Coronary artery (tissue), 2 donors: ENCODE results near the gene PLA2G4D.

Source experiments
- DNase-seq: peaks from one replicate; pipeline ENCODE4 v3.0.0-alpha.2; 2017; ENCODE audit warnings: low spot score
- H3K27ac ChIP-seq, 2 donors: fragments of 200-600 bp; sonication (generic); one replicate each; pipeline ENCODE4 v1.5.1; 2016 to 2019
- H3K4me3 ChIP-seq: fragments of 200-600 bp; sonication (generic); 2 replicates; pipeline ENCODE4 v1.5.1; 2016; ENCODE audit warnings: mild to moderate bottlenecking, moderate library complexity
- TF ChIP-seq, protein P1 (sequence below): fragments of 200-600 bp; sonication (generic); IDR thresholded peaks from one replicate; pipeline ENCODE4 v1.5.1; 2019; ENCODE audit warnings: antibody characterized with exemption

PLA2G4D gene, protein sequence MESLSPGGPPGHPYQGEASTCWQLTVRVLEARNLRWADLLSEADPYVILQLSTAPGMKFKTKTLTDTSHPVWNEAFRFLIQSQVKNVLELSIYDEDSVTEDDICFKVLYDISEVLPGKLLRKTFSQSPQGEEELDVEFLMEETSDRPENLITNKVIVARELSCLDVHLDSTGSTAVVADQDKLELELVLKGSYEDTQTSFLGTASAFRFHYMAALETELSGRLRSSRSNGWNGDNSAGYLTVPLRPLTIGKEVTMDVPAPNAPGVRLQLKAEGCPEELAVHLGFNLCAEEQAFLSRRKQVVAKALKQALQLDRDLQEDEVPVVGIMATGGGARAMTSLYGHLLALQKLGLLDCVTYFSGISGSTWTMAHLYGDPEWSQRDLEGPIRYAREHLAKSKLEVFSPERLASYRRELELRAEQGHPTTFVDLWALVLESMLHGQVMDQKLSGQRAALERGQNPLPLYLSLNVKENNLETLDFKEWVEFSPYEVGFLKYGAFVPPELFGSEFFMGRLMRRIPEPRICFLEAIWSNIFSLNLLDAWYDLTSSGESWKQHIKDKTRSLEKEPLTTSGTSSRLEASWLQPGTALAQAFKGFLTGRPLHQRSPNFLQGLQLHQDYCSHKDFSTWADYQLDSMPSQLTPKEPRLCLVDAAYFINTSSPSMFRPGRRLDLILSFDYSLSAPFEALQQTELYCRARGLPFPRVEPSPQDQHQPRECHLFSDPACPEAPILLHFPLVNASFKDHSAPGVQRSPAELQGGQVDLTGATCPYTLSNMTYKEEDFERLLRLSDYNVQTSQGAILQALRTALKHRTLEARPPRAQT

DNA sequence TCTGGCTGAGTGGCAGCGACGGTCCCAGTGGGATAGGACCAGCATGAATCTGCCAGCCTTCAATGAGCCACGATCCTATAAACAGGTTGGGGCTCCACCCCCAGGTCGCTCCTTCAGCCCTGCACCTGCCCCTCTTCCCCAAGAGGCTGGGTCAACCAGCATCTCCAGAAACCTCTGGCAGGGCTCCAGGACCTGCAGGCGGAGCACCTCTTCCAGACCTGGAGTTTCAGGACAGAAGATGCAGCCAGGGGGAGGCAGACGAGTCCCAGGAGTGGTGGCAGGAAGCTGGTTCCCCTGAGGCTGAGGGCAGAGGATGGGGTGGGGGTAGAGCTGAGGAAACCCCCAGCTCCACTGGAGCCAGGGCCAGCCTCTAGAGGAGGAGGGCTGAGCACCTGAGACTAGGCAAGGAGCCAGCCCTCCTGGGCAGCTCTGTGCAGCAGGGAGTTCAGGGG lies at the start of gene PLA2G4D:
Gene PLA2G4D, minus strand, starts transcription at position 51 of the 452 bp plus-strand sequence. CDS start 103 bp downstream, outside the sequence.
- Histone ChIP-seq H3K4me3 (no peak within 1 kb of the TSS), H3K27ac (no peak within 1 kb of the TSS)
- TF ChIP-seq, protein P1, sequence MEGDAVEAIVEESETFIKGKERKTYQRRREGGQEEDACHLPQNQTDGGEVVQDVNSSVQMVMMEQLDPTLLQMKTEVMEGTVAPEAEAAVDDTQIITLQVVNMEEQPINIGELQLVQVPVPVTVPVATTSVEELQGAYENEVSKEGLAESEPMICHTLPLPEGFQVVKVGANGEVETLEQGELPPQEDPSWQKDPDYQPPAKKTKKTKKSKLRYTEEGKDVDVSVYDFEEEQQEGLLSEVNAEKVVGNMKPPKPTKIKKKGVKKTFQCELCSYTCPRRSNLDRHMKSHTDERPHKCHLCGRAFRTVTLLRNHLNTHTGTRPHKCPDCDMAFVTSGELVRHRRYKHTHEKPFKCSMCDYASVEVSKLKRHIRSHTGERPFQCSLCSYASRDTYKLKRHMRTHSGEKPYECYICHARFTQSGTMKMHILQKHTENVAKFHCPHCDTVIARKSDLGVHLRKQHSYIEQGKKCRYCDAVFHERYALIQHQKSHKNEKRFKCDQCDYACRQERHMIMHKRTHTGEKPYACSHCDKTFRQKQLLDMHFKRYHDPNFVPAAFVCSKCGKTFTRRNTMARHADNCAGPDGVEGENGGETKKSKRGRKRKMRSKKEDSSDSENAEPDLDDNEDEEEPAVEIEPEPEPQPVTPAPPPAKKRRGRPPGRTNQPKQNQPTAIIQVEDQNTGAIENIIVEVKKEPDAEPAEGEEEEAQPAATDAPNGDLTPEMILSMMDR, result no peak
- no peak for DNase-seq

DNA sequence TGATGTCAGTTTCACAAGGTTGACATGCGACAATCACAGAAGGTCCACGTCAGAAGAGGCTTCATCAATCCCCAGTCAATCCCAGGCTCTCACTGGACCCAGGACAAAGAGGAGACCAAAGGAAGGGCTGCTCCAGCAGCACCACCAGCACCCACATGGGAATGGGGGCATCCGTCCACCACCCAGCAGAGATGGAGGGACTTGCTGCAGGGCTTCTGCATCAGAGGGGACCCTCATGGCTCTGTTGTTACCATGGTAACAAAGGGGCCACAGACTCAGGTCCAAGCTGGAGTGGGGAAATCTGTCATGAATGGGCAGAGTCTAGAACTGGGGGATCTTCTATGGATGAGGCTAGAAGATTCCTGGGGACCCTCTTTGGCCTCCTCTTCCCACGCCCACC lies 49.0 kb upstream of the PLA2G4D start:
- Histone ChIP-seq H3K4me3 (no peak overlapping the region), H3K27ac (no peak overlapping the region)
- TF ChIP-seq, protein P1, result no peak
- DNase-seq, result no peak

DNA sequence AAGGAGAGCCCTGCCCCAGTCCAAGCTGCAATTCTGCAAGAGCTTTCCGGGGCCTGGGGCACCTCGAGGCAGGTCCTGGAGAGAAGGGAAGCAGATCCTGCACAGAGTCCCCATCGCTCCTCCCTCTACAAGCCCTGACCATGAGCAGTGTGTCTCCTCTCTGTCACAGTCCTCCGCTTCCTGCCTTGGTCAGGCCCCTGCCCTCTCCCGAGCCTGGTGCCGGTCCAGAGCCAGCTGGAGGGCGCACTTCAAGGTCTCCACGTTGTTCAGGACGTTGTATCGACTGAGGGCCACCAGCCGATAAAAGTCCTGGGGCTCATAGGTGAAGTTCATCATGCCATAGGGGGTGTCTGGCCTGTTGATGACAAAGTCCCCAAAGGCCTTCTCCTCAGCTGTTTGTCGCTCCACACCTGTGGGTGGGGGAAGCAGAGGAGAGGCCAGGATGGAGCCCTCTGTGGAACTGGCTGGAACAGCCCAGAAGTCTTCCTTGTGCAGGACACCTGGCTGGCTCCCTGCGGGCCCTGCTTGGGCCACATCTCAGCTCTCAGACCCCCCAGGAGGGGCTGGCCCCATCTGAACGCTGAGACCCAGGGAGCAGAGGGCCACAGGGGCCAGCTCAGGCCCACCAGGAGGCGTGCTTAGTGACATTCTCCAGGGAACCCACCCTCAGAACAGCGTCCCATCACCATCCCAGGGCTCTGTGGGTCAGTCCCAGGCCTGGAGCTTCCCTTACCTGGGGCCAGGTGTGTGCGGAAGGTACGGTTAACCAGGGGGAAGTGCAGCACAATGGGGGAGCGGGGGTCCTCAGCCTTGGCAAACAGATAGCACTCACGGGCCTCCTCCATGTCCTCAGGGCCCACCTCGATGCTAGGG lies 47.7 kb upstream of the PLA2G4D start:
- TF ChIP-seq, protein P1, result no peak
- no peak overlapping the region for H3K27ac ChIP-seq
- DNase-seq, result peak; percentile 68

DNA sequence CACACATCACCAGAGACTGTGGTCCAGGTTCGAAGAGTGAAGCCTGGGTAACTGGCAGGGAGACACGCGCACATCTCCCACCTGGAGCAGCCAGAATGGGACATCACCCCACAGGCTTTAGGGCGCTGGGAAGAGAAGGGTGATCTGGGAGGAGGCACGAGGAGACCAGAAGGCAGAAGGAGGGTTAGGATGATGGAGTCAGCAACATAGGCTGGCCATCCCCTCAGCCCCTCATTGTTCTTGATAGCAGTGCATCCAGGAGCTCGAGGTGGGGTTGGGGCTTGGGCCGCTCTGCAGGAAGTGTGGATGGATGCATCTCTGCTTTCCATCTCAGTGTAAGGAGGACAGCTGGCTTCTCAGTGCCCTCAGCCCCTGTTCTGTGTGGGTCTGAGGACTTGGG lies 46.9 kb upstream of the PLA2G4D start:
- Histone ChIP-seq H3K4me3 (no peak overlapping the region), H3K27ac (no peak overlapping the region)
- TF ChIP-seq, protein P1, result no peak
- DNase-seq, result peak; percentile 52

More for the DNA sequence above, 47.7 kb upstream of the PLA2G4D start:
- no peak overlapping the region for H3K4me3 ChIP-seq

DNA sequence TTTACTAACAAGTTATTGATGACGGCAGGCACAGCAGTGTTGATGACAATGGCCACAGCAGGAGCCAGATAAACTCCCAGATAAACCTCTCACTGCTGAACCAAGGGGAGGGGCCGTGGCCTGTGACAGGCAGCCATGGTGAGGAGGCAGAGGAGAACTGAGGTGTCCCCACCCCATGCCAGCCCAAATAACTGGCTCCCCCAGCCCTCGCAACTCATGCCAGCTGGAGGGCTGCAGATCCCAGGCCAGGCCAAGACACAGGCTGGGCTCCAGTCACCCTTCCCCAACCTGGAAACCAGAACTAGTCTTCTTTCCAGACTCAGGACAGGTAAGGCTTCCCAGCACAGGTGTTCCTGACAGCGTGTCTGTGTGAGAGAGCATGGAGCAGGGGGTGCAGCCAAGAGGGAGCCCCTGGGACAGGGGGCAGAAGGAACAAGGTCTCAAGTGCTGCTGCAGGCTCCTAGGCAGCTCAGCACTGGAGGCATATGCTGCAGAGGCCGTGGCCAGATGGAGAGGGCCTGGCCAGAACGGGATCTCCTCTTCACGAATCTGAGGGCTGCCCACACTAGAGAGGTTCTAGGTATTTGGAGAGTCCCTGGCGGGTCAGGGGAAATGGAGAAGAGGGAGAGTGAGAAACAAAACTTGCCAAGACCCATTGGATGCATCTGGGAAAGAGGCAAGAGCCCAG lies 46.2 kb upstream of the PLA2G4D start:
- H3K4me3 ChIP-seq, result no peak overlapping the region
- TF ChIP-seq, protein P1, result no peak
- no peak overlapping the region for H3K27ac ChIP-seq
- DNase-seq, result peak; percentile 54

DNA sequence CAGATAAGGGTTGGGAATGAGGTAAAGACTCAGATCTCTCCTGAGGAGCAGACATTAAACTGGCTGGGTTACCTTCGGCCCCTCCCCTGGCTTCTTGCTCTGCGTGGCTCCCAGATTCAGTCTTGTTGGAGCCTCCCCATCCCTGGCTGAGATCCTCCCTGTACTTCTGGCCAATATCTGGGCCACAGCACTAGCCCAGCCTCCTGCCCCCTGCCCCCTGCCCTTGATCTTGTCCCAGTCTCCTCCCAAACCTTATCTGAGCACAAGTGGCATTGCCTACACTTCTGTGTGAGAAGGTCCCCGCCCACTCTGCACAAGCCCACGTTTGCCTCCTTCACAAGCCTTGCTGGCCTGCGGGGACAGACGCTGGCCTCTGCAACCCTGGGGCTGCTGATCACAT lies 45.2 kb upstream of the PLA2G4D start:
- DNase-seq, result peak; percentile 54
- Histone ChIP-seq H3K27ac (no peak overlapping the region), H3K4me3 (no peak overlapping the region)
- TF ChIP-seq, protein P1, result no peak
